ENCODE results near the gene APBB2. TPM values are rescaled to one million over a fixed set of nuclear protein-coding genes. Genes with fewer than 3 reads are reported as not detected.

The APBB2 gene
- total and polyA plus RNA-seq, 2 donors (not counting 1 experiment from before 2014, with no cell fraction given) = 4.4 to 15.8 TPM

DNA sequence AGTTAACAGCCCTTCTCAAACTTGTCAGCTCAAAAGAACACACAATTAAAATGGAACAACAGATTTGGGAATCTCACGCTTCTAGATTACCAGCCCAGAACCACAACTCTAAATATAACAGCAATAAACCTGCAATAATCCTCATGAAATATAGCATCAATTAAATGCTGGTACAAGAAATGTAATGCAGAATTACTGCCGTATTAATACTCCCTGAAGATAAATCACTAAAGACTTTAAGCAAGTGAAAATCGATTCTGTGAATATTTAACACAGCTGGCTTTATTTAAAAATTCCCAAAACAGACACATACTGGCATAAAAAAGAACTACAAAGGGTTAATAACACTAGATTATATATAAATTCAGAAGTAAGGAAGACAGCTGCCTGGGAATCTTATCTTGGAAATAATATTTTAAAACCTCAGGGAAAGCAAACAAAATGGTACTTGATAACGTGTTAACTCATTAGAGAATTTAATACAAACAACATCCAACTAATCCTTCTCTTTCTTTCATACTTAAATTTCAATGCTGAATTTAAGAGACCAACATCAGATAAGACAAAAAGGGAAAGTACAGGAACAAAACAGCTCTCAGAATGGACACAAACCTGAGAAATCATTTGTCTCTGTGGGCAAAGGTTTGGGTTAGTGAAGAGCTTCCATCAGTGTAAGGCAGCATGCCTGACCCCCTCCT, 34.7 kb downstream of the APBB2 start:
- H3K27ac ChIP-seq (ENCODE audit: low read length in 2 of 2) = no peak overlapping the region
- ChIA-PET POLR2A (no interaction called here), CTCF (no interaction called here)
- no peak overlapping the region for H3K4me3 ChIP-seq (ENCODE audit: control extremely low read depth in 1 of 5, extremely low read depth in 1 of 5, insufficient read depth in 1 of 5, low read depth in 2 of 5, low read length in 4 of 5)
- TF ChIP-seq CTCF (IDR thresholded peaks at IDR 0.05) = no peak
- TF ChIP-seq EZH2 (IDR thresholded peaks at IDR 0.05; ENCODE audit: borderline replicate concordance, insufficient read depth, low read depth, low read length, poor library complexity, severe bottlenecking) = no peak
- no peak overlapping the region for H3K9ac ChIP-seq (ENCODE audit: low read length)
- no peaks in the 10 kb centered on the region for H3K79me2 ChIP-seq (ENCODE audit: control insufficient read depth, insufficient read depth, low read length)
- H3K27me3 ChIP-seq (replicated peaks in 1 of 4; ENCODE audit: control extremely low read depth in 1 of 4, control insufficient read depth in 3 of 4, insufficient read depth in 4 of 4, low read length in 3 of 4) = no peaks in the 10 kb centered on the region
- H3K4me1 ChIP-seq (ENCODE audit: control insufficient read depth in 2 of 2, insufficient read depth in 2 of 2, low read length in 2 of 2) = no peaks in the 10 kb centered on the region
- DNase-seq (no peak), ATAC-seq (ENCODE audit: low read depth) (no peak)
- H3K36me3 ChIP-seq (replicated peaks in 1 of 2; ENCODE audit: control extremely low read depth in 1 of 2, control insufficient read depth in 1 of 2, extremely low read depth in 1 of 2, insufficient read depth in 2 of 2, low read length in 1 of 2) = no peaks in the 10 kb centered on the region
- H4K20me1 ChIP-seq (ENCODE audit: control insufficient read depth, insufficient read depth, low read length, poor library complexity, severe bottlenecking) = no peaks in the 10 kb centered on the region
- no peak overlapping the region for H3K27ac Mint-ChIP-seq
- no peaks in the 10 kb centered on the region for H3K27me3 Mint-ChIP-seq
- no peaks in the 10 kb centered on the region for H3K4me1 Mint-ChIP-seq
- no peak overlapping the region for H3K4me2 ChIP-seq (replicated peaks; ENCODE audit: low read depth, low read length, poor library complexity, severe bottlenecking)
- H3K9me3 Mint-ChIP-seq (ENCODE audit: insufficient read depth) = peaks cover 2% of the 10 kb centered on the region
- WGBS (ENCODE audit: insufficient coverage) = no CpG with 5 or more reads among the region's 4 CpGs
- H2AFZ ChIP-seq (ENCODE audit: insufficient read depth, low read depth, low read length, poor library complexity, severe bottlenecking) = no peak overlapping the region
- no peaks in the 10 kb centered on the region for H3K9me3 ChIP-seq (ENCODE audit: control extremely low read depth in 1 of 3, control insufficient read depth in 2 of 3, insufficient read depth in 1 of 3, low read length in 2 of 3)
- no peak overlapping the region for H3K4me3 Mint-ChIP-seq
- intact Hi-C loops (cut with micrococcal nuclease) = no loop called here
